ENCODE data around the gene MYO10.

DNA sequence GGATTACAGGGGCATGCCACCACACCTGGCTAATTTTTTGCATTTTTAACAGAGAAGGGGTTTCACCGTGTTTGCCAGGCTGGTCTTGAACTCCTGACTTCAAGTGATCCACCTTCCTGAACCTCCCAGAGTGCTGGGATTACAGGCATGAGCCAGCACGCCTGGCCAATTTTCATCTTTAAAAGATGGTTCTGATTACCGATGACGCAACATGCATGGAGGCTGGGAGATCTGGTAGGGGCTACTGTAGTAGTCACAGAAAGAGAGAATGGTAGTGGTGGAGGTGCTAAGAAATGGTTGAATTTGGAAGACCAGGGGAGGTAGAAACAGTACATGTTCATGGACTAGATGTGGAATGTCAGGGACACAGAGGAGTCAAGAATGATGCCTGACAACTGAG, 296.9 kb downstream of the MYO10 start:
- TF ChIP-seq, protein P1, sequence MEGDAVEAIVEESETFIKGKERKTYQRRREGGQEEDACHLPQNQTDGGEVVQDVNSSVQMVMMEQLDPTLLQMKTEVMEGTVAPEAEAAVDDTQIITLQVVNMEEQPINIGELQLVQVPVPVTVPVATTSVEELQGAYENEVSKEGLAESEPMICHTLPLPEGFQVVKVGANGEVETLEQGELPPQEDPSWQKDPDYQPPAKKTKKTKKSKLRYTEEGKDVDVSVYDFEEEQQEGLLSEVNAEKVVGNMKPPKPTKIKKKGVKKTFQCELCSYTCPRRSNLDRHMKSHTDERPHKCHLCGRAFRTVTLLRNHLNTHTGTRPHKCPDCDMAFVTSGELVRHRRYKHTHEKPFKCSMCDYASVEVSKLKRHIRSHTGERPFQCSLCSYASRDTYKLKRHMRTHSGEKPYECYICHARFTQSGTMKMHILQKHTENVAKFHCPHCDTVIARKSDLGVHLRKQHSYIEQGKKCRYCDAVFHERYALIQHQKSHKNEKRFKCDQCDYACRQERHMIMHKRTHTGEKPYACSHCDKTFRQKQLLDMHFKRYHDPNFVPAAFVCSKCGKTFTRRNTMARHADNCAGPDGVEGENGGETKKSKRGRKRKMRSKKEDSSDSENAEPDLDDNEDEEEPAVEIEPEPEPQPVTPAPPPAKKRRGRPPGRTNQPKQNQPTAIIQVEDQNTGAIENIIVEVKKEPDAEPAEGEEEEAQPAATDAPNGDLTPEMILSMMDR (IDR thresholded peaks at IDR 0.05; ENCODE audit: low read depth, low read length), result no peak
- TF ChIP-seq EZH2phosphoT487 (IDR thresholded peaks at IDR 0.05; ENCODE audit: low read depth), result no peak

Data from OCI-LY3 (cell line).